HEK293 (cell line): ENCODE results near the gene RBCK1.
A peak's percentile ranks its signal among the peaks of the same experiment; 100 is the strongest.

Experiments used
- ZNF239 ChIP-seq: fragments of 450-650 bp; formaldehyde crosslinking; IDR thresholded peaks from 2 replicates; pipeline ENCODE4 v1.5.1; 2016; ENCODE audit warnings: missing biosample characterization, missing genetic modification characterization
- TF ChIP-seq, protein P1 (sequence below): fragments of 450-650 bp; formaldehyde crosslinking; IDR thresholded peaks from 2 replicates; pipeline ENCODE4 v1.5.1; 2016; ENCODE audit warnings: missing biosample characterization, missing genetic modification characterization
- TF ChIP-seq, protein P2 (sequence below): fragments of 450-650 bp; formaldehyde crosslinking; IDR thresholded peaks from 2 replicates; pipeline ENCODE4 v1.5.1; 2016; ENCODE audit warnings: missing biosample characterization, missing genetic modification characterization
- TF ChIP-seq, protein P3 (sequence below): fragments of 450-650 bp; formaldehyde crosslinking; IDR thresholded peaks from 2 replicates; pipeline ENCODE4 v1.5.1; 2016; ENCODE audit warnings: missing biosample characterization, missing genetic modification characterization

DNA sequence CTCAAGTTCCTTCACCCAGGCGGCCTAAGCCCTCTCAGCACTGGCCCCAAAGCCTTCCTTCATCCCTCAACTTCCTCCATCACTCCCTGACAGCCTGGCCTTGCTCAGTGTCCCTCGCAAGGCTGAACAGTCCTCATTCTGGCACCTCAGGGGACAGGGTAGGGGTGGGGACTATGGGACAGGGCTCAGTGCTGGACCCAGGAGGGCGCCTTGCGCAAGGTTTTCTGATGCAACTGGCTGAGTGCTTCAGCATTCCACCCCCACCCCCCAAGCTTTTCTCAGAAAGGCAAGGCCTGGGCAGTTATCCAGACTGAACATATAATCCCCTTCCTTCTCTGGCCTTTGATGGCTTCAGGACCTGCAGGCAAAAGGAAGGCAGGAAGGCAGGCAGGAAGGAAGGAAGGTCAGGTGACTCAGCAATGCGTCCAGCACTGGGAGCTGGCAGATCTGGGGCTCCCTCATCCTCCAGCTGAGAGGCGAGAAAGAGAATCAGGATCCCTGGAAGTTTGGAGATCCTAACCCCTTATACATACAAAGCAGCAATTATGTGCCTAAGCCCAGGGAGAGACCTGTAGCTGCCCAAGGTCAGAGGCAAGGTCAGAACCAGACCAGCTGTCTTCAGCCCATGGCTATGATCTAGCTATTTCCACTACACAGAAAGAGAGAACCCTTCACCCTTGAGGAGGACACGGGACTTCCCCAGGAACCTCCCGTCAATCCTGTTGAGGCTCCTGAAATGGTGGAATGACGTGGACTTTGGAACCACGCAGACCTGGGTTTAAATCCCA is 36.1 kb upstream of the RBCK1 start:
- TF ChIP-seq, protein P1, sequence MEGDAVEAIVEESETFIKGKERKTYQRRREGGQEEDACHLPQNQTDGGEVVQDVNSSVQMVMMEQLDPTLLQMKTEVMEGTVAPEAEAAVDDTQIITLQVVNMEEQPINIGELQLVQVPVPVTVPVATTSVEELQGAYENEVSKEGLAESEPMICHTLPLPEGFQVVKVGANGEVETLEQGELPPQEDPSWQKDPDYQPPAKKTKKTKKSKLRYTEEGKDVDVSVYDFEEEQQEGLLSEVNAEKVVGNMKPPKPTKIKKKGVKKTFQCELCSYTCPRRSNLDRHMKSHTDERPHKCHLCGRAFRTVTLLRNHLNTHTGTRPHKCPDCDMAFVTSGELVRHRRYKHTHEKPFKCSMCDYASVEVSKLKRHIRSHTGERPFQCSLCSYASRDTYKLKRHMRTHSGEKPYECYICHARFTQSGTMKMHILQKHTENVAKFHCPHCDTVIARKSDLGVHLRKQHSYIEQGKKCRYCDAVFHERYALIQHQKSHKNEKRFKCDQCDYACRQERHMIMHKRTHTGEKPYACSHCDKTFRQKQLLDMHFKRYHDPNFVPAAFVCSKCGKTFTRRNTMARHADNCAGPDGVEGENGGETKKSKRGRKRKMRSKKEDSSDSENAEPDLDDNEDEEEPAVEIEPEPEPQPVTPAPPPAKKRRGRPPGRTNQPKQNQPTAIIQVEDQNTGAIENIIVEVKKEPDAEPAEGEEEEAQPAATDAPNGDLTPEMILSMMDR (tag by site-specific recombination), result no peak
- TF ChIP-seq, protein P2, sequence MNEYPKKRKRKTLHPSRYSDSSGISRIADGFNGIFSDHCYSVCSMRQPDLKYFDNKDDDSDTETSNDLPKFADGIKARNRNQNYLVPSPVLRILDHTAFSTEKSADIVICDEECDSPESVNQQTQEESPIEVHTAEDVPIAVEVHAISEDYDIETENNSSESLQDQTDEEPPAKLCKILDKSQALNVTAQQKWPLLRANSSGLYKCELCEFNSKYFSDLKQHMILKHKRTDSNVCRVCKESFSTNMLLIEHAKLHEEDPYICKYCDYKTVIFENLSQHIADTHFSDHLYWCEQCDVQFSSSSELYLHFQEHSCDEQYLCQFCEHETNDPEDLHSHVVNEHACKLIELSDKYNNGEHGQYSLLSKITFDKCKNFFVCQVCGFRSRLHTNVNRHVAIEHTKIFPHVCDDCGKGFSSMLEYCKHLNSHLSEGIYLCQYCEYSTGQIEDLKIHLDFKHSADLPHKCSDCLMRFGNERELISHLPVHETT, result no peak
- TF ChIP-seq ZNF239 (tag by site-specific recombination), result no peak
- TF ChIP-seq, protein P3, sequence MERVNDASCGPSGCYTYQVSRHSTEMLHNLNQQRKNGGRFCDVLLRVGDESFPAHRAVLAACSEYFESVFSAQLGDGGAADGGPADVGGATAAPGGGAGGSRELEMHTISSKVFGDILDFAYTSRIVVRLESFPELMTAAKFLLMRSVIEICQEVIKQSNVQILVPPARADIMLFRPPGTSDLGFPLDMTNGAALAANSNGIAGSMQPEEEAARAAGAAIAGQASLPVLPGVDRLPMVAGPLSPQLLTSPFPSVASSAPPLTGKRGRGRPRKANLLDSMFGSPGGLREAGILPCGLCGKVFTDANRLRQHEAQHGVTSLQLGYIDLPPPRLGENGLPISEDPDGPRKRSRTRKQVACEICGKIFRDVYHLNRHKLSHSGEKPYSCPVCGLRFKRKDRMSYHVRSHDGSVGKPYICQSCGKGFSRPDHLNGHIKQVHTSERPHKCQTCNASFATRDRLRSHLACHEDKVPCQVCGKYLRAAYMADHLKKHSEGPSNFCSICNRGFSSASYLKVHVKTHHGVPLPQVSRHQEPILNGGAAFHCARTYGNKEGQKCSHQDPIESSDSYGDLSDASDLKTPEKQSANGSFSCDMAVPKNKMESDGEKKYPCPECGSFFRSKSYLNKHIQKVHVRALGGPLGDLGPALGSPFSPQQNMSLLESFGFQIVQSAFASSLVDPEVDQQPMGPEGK, result peak; percentile 70
